K562 (cell line): Measurements from ENCODE around the gene LPIN1. TPM values are rescaled to one million over a fixed set of nuclear protein-coding genes. Genes with fewer than 3 reads are reported as not detected.

Experiments
- ATAC-seq: fragments of 200-7000 bp; cut with Tn5 transposase; 3 replicates; pipeline ENCODE4 v1.9.1; 2020; ENCODE audit warnings: moderate library complexity
- BruUV-seq: library from RNA; stranded (reverse); fragments of 400-500 nt; replicated peaks from 2 replicates; lab custom pipeline; 2021; lab: Mats Ljungman, UMichigan
- CTCF ChIA-PET: fragments of 300-600 bp; formaldehyde crosslinking; extraction: SDS; loops from one replicate; lab custom pipeline; 2021; ENCODE audit warnings: low intra/inter-chr PET ratio; lab: Yijun Ruan, JAX
- POLR2A ChIA-PET: fragments of 300-600, 350-650 bp; sonication (Branson Sonifier 250); formaldehyde crosslinking; extraction: SDS; loops from one replicate; lab custom pipeline; 2021; ENCODE audit warnings: antibody characterized with exemption, inconsistent platforms; lab: Yijun Ruan, JAX
- DNase-seq, 4 experiments: peaks; one replicate each; pipeline versions ENCODE4 v3.0.0 to v3.0.0-alpha.2; 2011 to 2018; ENCODE audit warnings: low spot score in 3 of 4, mixed read lengths in 3 of 4; ENCODE audit errors: extremely low read depth in 1 of 4
- FAIRE-seq: peaks from 2 replicates; lab custom pipeline; 2011; peaks lifted over from hg19 to GRCh38; lab: Jason Lieb, UNC
- H2AFZ ChIP-seq: 2 replicates; pipeline ENCODE4 v1.6.0; 2011; ENCODE audit warnings: low read depth, low read length, control low read depth, inconsistent platforms
- H3K27ac ChIP-seq: fragments of 200-600 bp; 3 replicates; pipeline ENCODE4 v1.8.0; 2011; ENCODE audit warnings: low read depth, mild to moderate bottlenecking, control low read depth, inconsistent platforms, low read length, moderate library complexity, mixed read lengths; ENCODE audit errors: extremely low read depth
- H3K27me3 ChIP-seq, 2 experiments: fragments of 300-600 bp in 1 of 2; 2 replicates in 1 of 2; 3 replicates in 1 of 2; pipeline versions ENCODE4 v1.6.0 to v1.8.0; 2011; ENCODE audit warnings: inconsistent platforms in 2 of 2, low read length in 2 of 2, mild to moderate bottlenecking in 1 of 2, mixed read lengths in 1 of 2, moderate library complexity in 1 of 2; ENCODE audit not compliant: control insufficient read depth in 2 of 2, insufficient read depth in 2 of 2
- H3K36me3 ChIP-seq: fragments of 300-600 bp; 3 replicates; pipeline ENCODE4 v1.8.0; 2011; ENCODE audit warnings: mild to moderate bottlenecking, low read length, inconsistent platforms; ENCODE audit not compliant: control insufficient read depth, insufficient read depth
- H3K4me1 ChIP-seq, 2 experiments: fragments of 200-600 bp in 1 of 2; replicated peaks in 1 of 2; 2 replicates in 1 of 2; 3 replicates in 1 of 2; pipeline versions ENCODE4 v1.5.1 to v1.8.0; 2011; ENCODE audit warnings: inconsistent platforms in 2 of 2, low read length in 2 of 2, mild to moderate bottlenecking in 1 of 2, mixed read lengths in 1 of 2, moderate library complexity in 1 of 2; ENCODE audit not compliant: control insufficient read depth in 2 of 2, insufficient read depth in 2 of 2
- H3K4me2 ChIP-seq: 2 replicates; pipeline ENCODE4 v1.6.1; 2011; ENCODE audit warnings: low read length, control low read depth, inconsistent platforms, mixed read lengths; ENCODE audit not compliant: insufficient read depth
- H3K4me3 ChIP-seq: fragments of 200-600 bp; sonication (generic), shearing (Covaris generic); 2 replicates; pipeline ENCODE4 v1.5.1; 2016; ENCODE audit warnings: control low read depth, inconsistent platforms
- H3K79me2 ChIP-seq: fragments of 200-600 bp; 3 replicates; pipeline ENCODE4 v1.8.0; 2011; ENCODE audit warnings: low read length, inconsistent platforms; ENCODE audit not compliant: control insufficient read depth, insufficient read depth
- H3K9ac ChIP-seq, 2 experiments: 2 replicates each; pipeline versions ENCODE4 v1.6.0 to v1.6.1; 2011; ENCODE audit warnings: low read depth in 2 of 2, low read length in 2 of 2, control low read depth in 1 of 2, inconsistent platforms in 1 of 2, mild to moderate bottlenecking in 1 of 2, mixed read lengths in 1 of 2; ENCODE audit not compliant: insufficient read depth in 1 of 2
- H3K9me1 ChIP-seq: one replicate; pipeline ENCODE4 v1.6.0; 2011; ENCODE audit warnings: inconsistent platforms, mild to moderate bottlenecking, low read length, moderate library complexity; ENCODE audit not compliant: control insufficient read depth, insufficient read depth
- H3K9me3 ChIP-seq: replicated peaks from 2 replicates; pipeline ENCODE4 v1.5.1; 2011; ENCODE audit warnings: low read depth, low read length, inconsistent platforms; ENCODE audit not compliant: control insufficient read depth, insufficient read depth
- H4K20me1 ChIP-seq: replicated peaks from 2 replicates; pipeline ENCODE4 v1.6.1; 2011; ENCODE audit warnings: low read length, inconsistent platforms, mixed read lengths; ENCODE audit not compliant: control insufficient read depth, insufficient read depth
- ATF7 ChIP-seq: fragments of 450-650 bp; IDR thresholded peaks from 2 replicates; pipeline ENCODE4 v1.7.1; 2014; ENCODE audit warnings: mild to moderate bottlenecking, moderate library complexity
- CSDE1 ChIP-seq, 2 experiments: fragments of 450-650 bp; IDR thresholded peaks; 2 replicates each; pipeline ENCODE4 v1.6.1; 2016; ENCODE audit warnings: mild to moderate bottlenecking in 1 of 2
- CUX1 ChIP-seq: fragments of 200-800 bp; sonication (Bioruptor generic); IDR thresholded peaks from 2 replicates; pipeline ENCODE4 v1.6.1; 2016; ENCODE audit warnings: missing genetic modification characterization, missing compliant biosample characterization
- FOXP1 ChIP-seq: sonication (generic); formaldehyde crosslinking; IDR thresholded peaks from 2 replicates; pipeline ENCODE4 v1.8.0; 2022; ENCODE audit warnings: mild to moderate bottlenecking, missing genetic modification reagents
- ILK ChIP-seq: fragments of 450-650 bp; IDR thresholded peaks from 2 replicates; pipeline ENCODE4 v1.6.1; 2016; ENCODE audit warnings: missing genetic modification characterization, low read depth, mild to moderate bottlenecking, missing compliant biosample characterization, moderate library complexity, borderline replicate concordance
- JUN ChIP-seq, 2 experiments: sonication (generic) in 1 of 2; formaldehyde crosslinking in 1 of 2; IDR thresholded peaks; 2 replicates each; pipeline versions ENCODE4 v1.6.1 to v1.8.0; 2012 to 2022; ENCODE audit warnings: borderline replicate concordance in 2 of 2, mild to moderate bottlenecking in 2 of 2, improper control_type of control experiment in 1 of 2, low read depth in 1 of 2, low read length in 1 of 2, missing genetic modification reagents in 1 of 2
- JUNB ChIP-seq: fragments of 450-650 bp; formaldehyde crosslinking; conservative IDR thresholded peaks from 2 replicates; pipeline ENCODE4 v1.4.0; 2020; ENCODE audit warnings: mild to moderate bottlenecking
- L3MBTL2 ChIP-seq: fragments of 450-650 bp; IDR thresholded peaks from 2 replicates; pipeline ENCODE4 v1.6.1; 2016; ENCODE audit warnings: mild to moderate bottlenecking, moderate library complexity
- SFPQ ChIP-seq: fragments of 200-400 bp; formaldehyde crosslinking; IDR thresholded peaks from 2 replicates; pipeline ENCODE4 v1.6.1; 2017; ENCODE audit warnings: mild to moderate bottlenecking, low read depth, low read length, moderate library complexity
- SMAD1 ChIP-seq: fragments of 150-350 bp; IDR thresholded peaks from 2 replicates; pipeline ENCODE4 v1.6.1; 2014; ENCODE audit warnings: low read length, low read depth; ENCODE audit not compliant: partially characterized antibody
- TBP ChIP-seq: optimal IDR thresholded peaks from 2 replicates; pipeline ENCODE3; 2011; ENCODE audit warnings: low read depth, low read length, improper control_type of control experiment
- ZNF146 ChIP-seq: IDR thresholded peaks from one replicate; pipeline ENCODE4 v1.6.1; 2018; ENCODE audit warnings: missing compliant biosample characterization; ENCODE audit not compliant: unreplicated experiment
- ZNF217 ChIP-seq: sonication (generic); formaldehyde crosslinking; IDR thresholded peaks from 2 replicates; pipeline ENCODE4 v1.8.0; 2022; ENCODE audit warnings: mild to moderate bottlenecking, missing genetic modification reagents
- ZNF586 ChIP-seq: fragments of 450-650 bp; formaldehyde crosslinking; conservative IDR thresholded peaks from 2 replicates; pipeline ENCODE4 v1.4.0; 2020; ENCODE audit warnings: mild to moderate bottlenecking, moderate library complexity
- ZNF644 ChIP-seq: fragments of 200-800 bp; sonication (Bioruptor generic); IDR thresholded peaks from 2 replicates; pipeline ENCODE4 v1.6.1; 2016; ENCODE audit warnings: low read depth, missing genetic modification characterization, missing compliant biosample characterization
- ZNF780A ChIP-seq: fragments of 250-450 bp; sonication (Bioruptor Pico); IDR thresholded peaks from 2 replicates; pipeline ENCODE4 v1.5.0; 2021; ENCODE audit warnings: mild to moderate bottlenecking
- WGBS: fragments of 100-300 bp; shearing (Covaris generic); methylation state at CpG from one replicate; pipeline ENCODE4 v1.1.6; 2016; ENCODE audit warnings: low coverage, mixed read lengths; ENCODE audit not compliant: insufficient coverage; ENCODE audit errors: missing lambda C conversion rate; 5-methylcytosine and 5-hydroxymethylcytosine counted together
- in situ Hi-C: fragments of 300-500 bp; cut with MboI; formaldehyde crosslinking; loops from 4 replicates; pipeline ENCODE4 v1.15.0; 2018; ENCODE audit warnings: inconsistent platforms, mixed read lengths
- intact Hi-C: fragments of 100-400 bp; cut with micrococcal nuclease; formaldehyde crosslinking; loops from 2 replicates; pipeline ENCODE4 v1.14.2; 2022
- polyA plus RNA-seq, 8 experiments: library from polyadenylated mRNA; depleted of rRNA in 4 of 8; stranded (reverse) in 5 of 8; unstranded in 3 of 8; fragments of >200 nt; fragmentation: Nextera tagmentation in 2 of 8; fragmentation: Illumina TruSeq in 1 of 8; extraction: Ambion mirVana in 2 of 8; extraction: Trizol in 1 of 8; gene quantifications; 2 replicates each; pipeline versions ENCODE4 v1.2.1 to v1.2.3, GENCODE V29; 2011 to 2014; ENCODE audit warnings: inconsistent platforms in 1 of 8, missing spikeins in 1 of 8
- total RNA-seq, 7 experiments: library from RNA; depleted of rRNA in 6 of 7; stranded (reverse); fragments of >200 nt in 6 of 7; fragmentation: Illumina TruSeq in 2 of 7; extraction: Trizol in 2 of 7; gene quantifications; 2 replicates each; pipeline versions ENCODE4 v1.2.1 to v1.2.3, GENCODE V29; 2011 to 2021; ENCODE audit warnings: low replicate concordance in 1 of 7

Gene LPIN1
- total and polyA plus RNA-seq, 9 of the 15 experiments (the other 6 are each of a cell fraction or from before 2014, with no cell fraction given), result 9.2 to 84.0 (median 27.8) TPM

GRCh38 chr2:11820650-11821049 lies 74.2 kb downstream of the LPIN1 start (continued):
- no peak for TF ChIP-seq TBP
- TF ChIP-seq CUX1 (CRISPR knock-in tag), result no peak
- no peak for TF ChIP-seq ZNF146 (CRISPR knock-in tag)
- no peak for TF ChIP-seq ZNF780A
- TF ChIP-seq FOXP1 (CRISPR knock-in tag), result no peak
- no peak for TF ChIP-seq SMAD1
- TF ChIP-seq, all 486 proteins: peak for 0

- in situ Hi-C loops (no loop called here), intact Hi-C loops (no loop called here)
- no peaks in the 10 kb centered on the region for H3K27me3 ChIP-seq
- no peak overlapping the region for H3K27ac ChIP-seq
- no peak overlapping the region for H2AFZ ChIP-seq
- H3K9ac ChIP-seq, result no peak overlapping the region
- no peaks in the 10 kb centered on the region for H4K20me1 ChIP-seq
- no peaks in the 10 kb centered on the region for H3K9me1 ChIP-seq
- 94% methylated on average over 3 of the region's 3 CpGs for WGBS
- H3K4me1 ChIP-seq, result peaks cover 0 to 3% of the 10 kb centered on the region in 2 experiments; a peak in 1 of 5 replicates
- no peak for ATAC-seq
- H3K36me3 ChIP-seq, result peaks cover 80% of the 10 kb centered on the region
- no peak overlapping the region for H3K4me2 ChIP-seq
- POLR2A ChIA-PET, result no interaction called here
- no peaks in the 10 kb centered on the region for H3K9me3 ChIP-seq
- H3K4me3 ChIP-seq, result no peak overlapping the region
- CTCF ChIA-PET, result no interaction called here
- H3K79me2 ChIP-seq, result no peaks in the 10 kb centered on the region
- no peak for FAIRE-seq
- BruUV-seq, result no TSS peak
- DNase-seq, result no peak
- TF ChIP-seq JUN (IDR thresholded peaks at IDR 0.05; ENCODE audit: borderline replicate concordance, low read depth, low read length), result no peak
- TF ChIP-seq JUN (CRISPR knock-in tag; IDR thresholded peaks at IDR 0.05; ENCODE audit: borderline replicate concordance), result no peak
- no peak for TF ChIP-seq ATF7
- no peak for TF ChIP-seq ILK (tag)
- TF ChIP-seq ZNF586, result no peak
- no peak for TF ChIP-seq SFPQ
- no peak for TF ChIP-seq JUNB
- TF ChIP-seq L3MBTL2, result no peak
- no peak for TF ChIP-seq ZNF217 (CRISPR knock-in tag)
- no peak for TF ChIP-seq CSDE1 (IDR thresholded peaks at IDR 0.05)
- TF ChIP-seq ZNF644 (tag), result no peak
Measured at GRCh38 chr2:11821705-11822104, 75.3 kb downstream of the LPIN1 start.
